GM18526 (cell line): Measurements from ENCODE around the gene PROSER3.

Experiments
- POLR2A ChIP-seq: IDR thresholded peaks from 3 replicates; pipeline ENCODE4 v1.6.1; 2011; ENCODE audit not compliant: insufficient read length; ENCODE audit errors: extremely low read depth

Gene PROSER3

DNA sequence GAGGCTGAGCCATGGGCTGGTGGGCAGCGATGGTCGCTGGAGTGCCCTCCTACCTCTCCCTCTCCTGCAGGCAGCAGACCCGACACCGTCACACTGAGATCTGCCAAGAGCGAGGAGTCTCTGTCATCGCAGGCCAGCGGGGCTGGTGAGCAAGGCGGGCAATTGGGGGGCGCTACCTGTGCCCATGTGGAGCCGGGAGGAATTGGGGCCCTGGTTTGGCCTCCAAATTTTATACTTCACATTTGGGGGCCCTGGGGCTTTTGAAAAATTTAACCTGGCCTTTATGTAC, 27.3 kb downstream of the PROSER3 start:
- no peak for TF ChIP-seq POLR2A

DNA sequence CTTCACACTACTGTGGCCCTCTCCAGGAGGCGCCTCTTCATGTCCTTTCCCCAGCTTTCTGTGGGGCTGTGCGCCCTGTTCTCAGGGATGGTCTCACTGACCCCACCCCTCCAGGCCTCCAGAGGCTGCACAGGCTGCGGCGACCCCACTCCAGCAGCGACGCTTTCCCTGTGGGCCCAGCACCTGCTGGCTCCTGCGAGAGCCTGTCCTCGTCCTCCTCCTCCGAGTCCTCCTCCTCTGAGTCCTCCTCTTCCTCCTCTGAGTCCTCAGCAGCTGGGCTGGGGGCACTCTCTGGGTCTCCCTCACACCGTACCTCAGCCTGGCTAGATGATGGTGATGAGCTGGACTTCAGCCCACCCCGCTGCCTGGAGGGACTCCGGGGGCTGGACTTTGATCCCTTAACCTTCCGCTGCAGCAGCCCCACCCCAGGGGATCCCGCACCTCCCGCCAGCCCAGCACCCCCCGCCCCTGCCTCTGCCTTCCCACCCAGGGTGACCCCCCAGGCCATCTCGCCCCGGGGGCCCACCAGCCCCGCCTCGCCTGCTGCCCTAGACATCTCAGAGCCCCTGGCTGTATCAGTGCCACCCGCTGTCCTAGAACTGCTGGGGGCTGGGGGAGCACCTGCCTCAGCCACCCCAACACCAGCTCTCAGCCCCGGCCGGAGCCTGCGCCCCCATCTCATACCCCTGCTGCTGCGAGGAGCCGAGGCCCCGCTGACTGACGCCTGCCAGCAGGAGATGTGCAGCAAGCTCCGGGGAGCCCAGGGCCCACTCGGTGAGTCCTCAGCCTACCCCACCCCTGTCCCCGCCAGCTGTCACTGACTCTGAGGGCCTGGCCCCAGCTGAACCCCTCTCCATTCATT, 28.6 kb downstream of the PROSER3 start:
- TF ChIP-seq POLR2A = no peak

DNA sequence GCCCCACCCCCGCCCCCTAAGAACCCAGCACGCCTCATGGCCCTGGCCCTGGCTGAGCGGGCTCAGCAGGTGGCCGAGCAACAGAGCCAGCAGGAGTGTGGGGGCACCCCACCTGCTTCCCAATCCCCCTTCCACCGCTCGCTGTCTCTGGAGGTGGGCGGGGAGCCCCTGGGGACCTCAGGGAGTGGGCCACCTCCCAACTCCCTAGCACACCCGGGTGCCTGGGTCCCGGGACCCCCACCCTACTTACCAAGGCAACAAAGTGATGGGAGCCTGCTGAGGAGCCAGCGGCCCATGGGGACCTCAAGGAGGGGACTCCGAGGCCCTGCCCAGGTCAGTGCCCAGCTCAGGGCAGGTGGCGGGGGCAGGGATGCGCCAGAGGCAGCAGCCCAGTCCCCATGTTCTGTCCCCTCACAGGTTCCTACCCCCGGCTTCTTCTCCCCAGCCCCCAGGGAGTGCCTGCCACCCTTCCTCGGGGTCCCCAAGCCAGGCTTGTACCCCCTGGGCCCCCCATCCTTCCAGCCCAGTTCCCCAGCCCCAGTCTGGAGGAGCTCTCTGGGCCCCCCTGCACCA, 29.3 kb downstream of the PROSER3 start:
- TF ChIP-seq POLR2A = no peak

DNA sequence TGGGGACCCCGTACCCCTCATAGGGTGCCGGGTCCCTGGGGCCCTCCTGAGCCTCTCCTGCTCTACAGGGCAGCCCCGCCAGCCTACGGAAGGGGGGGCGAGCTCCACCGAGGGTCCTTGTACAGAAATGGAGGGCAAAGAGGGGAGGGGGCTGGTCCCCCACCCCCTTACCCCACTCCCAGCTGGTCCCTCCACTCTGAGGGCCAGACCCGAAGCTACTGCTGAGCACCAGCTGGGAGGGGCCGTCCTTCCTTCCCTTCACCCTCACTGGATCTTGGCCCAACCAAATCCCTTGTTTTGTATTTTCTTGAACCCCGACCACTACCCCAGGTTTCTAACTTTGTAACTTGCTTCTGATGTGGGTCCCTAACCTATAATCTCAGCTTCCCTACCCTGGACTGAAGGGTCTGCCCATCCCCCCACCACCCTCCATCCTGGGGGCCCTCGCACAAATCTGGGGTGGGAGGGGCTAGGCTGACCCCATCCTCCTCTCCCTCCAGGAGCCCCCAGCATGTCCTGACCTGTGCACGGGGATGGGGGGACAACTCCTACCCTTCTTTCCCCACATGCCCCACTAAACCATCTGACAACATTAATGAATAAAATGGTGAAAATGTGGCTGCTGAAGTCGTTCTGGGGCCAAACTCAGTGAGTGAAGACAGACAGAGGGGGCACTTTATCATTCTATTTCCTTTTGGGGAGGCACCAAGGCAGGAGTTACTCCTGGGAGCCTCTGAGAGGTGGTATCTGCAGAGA, 30.4 kb downstream of the PROSER3 start:
- no peak for TF ChIP-seq POLR2A

DNA sequence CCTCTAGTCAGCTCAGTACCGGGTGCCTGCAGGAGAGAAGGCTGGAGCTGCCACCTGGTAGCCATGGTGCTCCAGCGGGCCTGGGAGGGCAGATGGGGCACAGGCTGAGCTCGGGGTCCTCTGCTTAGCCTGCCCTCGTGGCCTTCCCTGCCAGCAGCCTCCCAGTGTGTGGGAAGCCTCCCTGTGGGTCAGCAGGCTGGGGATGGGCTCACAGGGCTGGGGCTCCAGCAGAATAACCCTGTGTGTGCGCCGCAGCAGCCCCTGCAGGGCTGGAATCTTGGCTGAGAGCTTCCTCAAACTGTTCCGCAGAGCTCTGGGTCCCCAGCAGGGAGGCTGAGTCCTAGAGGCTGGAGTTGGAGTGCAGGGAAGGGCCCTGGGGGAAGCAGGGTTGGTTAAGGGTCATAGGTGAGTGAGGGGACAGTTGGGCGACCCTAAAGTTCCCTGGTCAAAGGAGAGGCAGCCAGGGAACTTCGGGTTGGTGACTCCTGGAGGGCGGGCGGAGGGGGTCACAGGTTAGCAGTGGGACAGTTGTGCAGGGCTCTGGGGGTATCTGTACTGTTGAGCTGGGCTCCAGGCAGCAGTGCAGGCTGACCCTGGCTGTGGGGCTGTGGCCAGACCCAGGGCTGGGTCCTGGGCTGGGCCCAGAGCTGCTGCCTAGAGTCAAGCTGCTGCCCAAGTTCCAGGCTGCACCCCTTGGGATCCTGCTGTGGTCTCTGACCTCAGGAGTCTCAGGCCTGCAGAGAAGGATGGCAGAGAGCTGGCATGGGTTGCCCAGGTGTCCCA, 31.4 kb downstream of the PROSER3 start:
- TF ChIP-seq POLR2A = no peak

DNA sequence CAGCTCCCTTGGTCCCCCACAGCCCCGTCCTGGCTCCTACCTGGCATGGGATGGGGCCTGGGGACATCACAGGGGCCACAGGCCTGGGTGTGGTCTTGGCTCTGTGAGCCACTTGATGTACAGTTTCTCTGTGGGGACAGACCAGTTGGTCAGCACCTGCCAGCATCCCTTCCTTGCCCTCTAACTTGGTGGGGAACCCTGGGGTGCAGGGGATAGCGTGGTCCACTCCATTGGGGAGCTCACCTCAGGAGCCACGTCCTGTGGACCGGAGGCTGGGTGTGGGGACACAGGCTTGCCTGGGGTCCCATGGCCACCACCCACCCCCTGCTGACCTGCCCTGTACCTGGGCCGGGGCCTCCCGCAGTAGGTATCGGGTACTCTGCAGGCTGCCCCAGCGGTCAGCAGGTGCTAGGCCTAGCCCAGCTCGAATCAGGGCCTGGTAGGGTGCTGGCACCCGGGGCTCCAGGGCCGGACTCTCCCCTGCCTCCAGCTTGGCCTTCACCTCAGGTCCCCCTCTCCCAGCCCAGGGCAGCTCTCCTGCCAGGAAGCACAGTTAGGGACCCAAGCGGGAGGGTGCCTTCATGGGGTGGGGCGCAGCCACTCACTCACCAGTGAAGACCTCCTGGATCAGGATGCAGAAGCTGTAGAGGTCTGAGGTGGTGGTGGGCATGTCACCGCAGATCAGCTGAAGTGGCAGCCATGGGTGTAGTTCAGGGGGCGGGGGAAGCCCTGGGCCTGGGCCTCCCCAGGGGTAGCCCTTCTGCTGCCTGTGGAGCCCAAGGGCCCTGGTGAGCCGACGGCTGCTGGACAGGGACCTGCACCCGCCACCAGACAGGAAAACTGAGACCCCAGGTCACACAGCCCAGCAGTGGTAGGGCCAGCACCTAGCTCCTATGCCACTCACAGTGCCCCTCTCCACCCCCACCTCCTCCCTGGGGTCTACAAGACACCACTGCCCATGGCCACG, 32.3 kb downstream of the PROSER3 start:
- no peak for TF ChIP-seq POLR2A

DNA sequence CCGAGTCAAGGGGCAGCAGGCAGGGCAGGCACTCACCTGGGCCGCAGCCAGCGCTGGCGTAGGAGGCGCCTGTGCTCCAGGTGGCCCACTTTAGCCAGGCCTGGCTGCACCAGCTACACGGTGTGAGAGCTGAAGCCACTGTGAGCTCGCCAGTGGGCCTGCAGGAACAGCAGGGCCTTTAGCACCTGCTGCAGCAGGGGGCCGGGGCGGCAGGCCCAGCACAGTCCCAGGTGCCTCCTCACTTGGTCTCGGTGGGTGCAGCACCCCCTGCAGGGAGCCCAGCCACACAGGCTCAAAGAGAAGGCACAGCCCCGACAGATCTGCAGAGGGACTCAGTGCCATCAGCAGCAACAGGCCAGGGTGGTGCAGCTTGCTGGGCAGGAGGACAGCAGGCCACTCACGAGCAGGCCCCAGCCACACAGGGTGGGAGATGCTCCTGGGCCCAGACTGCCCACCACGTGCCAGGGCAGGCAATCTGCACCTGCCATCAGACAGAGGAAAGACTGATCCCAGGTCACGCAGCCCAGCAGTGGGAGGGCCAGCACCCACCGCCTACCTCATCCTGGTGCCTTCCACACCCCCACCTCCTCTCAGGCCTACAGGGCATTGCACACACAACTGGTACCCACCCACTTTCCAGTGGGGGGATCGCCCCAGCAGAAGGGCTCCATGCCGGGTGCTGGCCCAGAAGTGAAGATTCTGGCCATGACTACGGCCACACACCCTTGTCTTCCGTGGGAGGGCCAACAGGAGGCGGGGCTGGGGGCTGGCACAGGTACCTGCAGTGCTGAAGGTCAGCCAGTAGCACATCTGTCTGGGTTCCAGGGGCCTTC, 33.2 kb downstream of the PROSER3 start:
- no peak for TF ChIP-seq POLR2A

DNA sequence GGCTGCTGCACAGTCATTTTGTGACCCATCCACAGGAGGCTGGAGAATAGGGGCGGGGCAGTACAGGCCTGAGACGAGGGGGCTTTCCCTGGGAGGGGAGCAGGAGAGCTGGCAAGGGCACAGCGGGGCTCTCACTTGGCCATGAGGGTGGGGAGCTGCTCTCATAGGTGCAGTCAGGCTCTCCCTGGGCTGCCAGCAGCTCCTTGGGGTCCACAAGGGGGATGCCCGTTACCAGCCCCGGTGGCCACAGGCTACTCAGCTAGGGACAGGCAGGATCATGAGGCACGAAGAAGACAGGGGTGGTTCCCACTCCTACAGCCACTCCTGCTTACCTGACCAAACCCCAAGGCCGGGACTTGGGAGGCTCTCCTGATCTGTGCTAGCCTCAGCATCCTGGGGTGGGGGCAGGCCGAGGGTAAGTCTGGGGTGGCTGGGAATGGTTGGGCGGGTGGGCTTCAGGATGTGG, 33.9 kb downstream of the PROSER3 start:
- TF ChIP-seq POLR2A = no peak

DNA sequence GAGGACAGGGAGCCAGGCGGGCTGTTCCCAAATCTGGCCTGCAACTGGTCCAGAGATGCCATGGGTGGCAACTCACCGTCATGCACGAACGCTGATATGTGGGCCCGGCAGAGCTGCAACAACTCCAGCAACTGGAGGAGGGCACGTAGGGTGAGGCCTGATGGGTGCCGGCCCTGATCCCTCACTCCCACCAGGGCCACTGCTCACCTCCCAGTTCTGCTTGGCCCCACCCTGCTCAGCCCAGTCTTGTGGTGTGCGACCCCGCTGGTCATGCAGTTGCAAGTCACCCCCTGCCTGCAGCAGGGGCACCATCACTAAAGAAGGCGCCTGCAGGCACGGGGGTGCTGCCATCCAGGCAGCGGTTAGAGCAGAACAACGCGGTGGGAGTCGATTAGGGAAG, 34.3 kb downstream of the PROSER3 start:
- no peak for TF ChIP-seq POLR2A

DNA sequence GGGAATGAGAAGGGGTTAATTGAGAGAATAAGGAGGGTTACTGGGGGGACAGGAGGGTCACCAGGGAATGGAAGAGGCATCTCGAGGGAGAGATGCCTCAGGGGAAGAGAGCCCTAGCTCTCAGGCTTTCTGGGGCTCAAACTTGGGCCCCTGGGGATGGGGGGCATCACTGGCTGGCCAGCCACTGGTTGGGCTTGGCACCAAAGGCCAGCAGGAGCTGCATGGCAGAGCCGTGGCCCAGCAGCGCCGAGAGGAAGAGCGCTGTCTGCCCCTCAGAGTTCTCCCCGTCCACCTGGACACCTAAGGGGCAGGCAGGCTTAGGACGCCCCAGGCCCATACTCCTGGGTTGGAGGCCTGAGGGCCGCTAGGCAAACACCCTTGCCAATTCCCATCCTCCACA, 34.9 kb downstream of the PROSER3 start:
- TF ChIP-seq POLR2A = no peak

DNA sequence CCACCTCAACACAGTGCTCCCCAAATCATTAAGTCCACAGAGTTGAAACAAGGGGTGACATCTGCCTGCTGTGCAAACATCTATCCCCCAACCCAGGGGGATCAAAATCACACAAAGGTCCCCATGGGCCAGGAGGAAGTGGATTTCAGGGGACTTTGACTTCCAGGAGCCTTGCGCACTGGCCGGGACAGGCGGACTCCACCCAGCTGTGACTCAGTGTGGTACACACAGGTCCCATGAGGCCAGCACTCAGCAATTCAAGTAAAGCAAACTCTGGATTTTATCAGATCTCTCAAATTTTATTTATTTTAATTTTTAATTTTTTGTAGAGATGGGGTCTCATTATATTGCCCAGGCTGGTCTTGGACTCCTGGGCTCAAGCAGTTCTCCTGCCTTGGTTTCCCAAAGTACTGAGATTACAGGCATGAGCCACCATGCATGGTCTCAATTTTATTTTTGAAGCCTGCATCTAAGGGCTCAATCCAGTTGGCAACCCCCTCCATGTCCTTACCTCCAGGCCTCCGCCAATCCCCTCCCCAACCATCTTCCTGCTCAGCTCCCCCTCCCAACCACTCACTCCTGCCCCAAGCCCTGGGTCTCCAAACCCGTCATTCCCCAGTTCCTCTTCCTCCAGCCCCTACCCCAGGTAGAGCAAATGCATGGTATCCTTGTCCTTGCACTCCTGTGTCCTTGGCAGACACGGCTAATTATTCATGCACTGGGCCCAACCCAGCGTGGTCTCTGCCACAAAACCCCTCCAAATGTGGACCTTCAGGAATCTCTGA, 35.6 kb downstream of the PROSER3 start:
- TF ChIP-seq POLR2A = no peak

DNA sequence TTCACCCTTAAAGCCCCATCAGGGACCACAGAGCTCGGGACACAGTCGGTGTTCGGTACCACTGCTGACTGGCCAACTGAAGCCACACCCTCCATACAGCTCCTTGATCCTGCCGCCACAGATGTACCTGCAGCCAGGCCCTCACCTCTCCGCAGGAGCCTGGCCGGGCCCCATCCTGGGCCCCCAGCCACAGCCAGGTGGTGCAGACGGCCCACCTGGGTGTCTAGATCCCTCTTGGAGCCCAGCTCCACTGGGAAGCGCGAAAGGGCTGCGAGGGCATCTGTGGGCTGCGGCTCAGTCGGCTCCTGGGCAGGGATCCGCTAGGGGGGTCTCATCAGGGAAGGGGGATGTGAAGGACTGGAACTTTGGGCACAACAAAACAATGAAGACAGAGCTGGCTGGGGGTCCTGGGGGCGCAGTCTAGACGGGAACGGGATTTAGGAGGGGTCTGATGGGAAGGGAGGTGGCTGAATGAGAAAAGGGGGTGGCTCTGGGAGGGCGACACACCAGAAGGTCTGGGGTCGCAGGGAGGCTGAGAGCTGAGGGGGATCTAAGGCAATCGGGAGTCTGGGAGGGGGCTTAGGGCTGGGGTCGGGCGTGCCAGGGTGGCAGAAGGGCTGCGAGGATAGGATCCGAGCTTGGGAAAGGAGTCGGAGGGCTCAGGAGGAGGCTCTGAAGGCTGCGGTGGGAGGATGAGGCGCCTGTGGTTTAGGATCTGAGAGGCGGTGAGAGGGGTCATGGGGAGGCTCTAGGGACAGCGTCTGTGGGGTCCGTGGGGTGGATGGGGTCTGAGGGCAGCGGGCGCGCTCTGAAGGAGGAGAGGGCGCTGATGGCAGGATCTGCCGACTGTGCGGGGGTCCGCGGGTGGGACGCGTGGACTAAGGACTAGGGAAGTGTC, 38.9 kb downstream of the PROSER3 start:
- no peak for TF ChIP-seq POLR2A
